HG03039 (cell line): ENCODE measurements around the gene PRR20G.

ENCODE experiments used
- ATAC-seq: cut with Tn5 transposase; IDR thresholded peaks from one replicate; pipeline ENCODE4 v1.9.1; 2021; ENCODE audit warnings: mild to moderate bottlenecking, moderate library complexity; ENCODE audit not compliant: unreplicated experiment

PRR20G gene

GRCh38 chr3:127237835-127238234 lies 50.0 kb downstream of the PRR20G start:
- ATAC-seq = no peak

GRCh38 chr3:127235706-127236105 lies 52.1 kb downstream of the PRR20G start:
- no peak for ATAC-seq

GRCh38 chr3:127234778-127235177 lies 53.1 kb downstream of the PRR20G start:
- no peak for ATAC-seq
